ENCODE results near the gene SCMH1. TPM values are rescaled to one million over a fixed set of nuclear protein-coding genes. Genes with fewer than 3 reads are reported as not detected.

The SCMH1 gene
- total RNA-seq, 1 experiment from 2014 or later: 39.5 TPM

GRCh38 chr1:41086921-41087320 lies 155.2 kb downstream of the SCMH1 start:
- Histone ChIP-seq H3K36me3 (ENCODE audit: low read depth) (no peaks in the 10 kb centered on the region), H3K9me3 (ENCODE audit: insufficient read depth, low read depth) (no peaks in the 10 kb centered on the region), H3K27me3 (ENCODE audit: insufficient read depth, low read depth) (no peaks in the 10 kb centered on the region), H2AFZ (no peak overlapping the region), H3K4me1 (replicated peaks; ENCODE audit: insufficient read depth) (no peaks in the 10 kb centered on the region), H3K27ac (no peak overlapping the region), H3K9me2 (ENCODE audit: insufficient read depth) (no peaks in the 10 kb centered on the region), H3K4me2 (no peak overlapping the region), H3K79me2 (ENCODE audit: low read depth) (no peaks in the 10 kb centered on the region), H3F3A (ENCODE audit: insufficient read depth, low read depth) (no peaks in the 10 kb centered on the region), H3K4me3 (no peak overlapping the region), H4K20me1 (ENCODE audit: insufficient read depth) (no peaks in the 10 kb centered on the region)
- intact Hi-C loops (cut with micrococcal nuclease; ENCODE audit: unreplicated experiment): no loop called here
- DNase-seq: no peak
- no TSS peak for BruUV-seq (replicated peaks)
- CTCF ChIA-PET: no interaction called here
- POLR2A ChIA-PET (ENCODE audit: unreplicated experiment): no interaction called here
- TF ChIP-seq, protein P1, sequence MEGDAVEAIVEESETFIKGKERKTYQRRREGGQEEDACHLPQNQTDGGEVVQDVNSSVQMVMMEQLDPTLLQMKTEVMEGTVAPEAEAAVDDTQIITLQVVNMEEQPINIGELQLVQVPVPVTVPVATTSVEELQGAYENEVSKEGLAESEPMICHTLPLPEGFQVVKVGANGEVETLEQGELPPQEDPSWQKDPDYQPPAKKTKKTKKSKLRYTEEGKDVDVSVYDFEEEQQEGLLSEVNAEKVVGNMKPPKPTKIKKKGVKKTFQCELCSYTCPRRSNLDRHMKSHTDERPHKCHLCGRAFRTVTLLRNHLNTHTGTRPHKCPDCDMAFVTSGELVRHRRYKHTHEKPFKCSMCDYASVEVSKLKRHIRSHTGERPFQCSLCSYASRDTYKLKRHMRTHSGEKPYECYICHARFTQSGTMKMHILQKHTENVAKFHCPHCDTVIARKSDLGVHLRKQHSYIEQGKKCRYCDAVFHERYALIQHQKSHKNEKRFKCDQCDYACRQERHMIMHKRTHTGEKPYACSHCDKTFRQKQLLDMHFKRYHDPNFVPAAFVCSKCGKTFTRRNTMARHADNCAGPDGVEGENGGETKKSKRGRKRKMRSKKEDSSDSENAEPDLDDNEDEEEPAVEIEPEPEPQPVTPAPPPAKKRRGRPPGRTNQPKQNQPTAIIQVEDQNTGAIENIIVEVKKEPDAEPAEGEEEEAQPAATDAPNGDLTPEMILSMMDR (conservative IDR thresholded peaks at IDR 0.05): no peak
- TF ChIP-seq EZH2 (IDR thresholded peaks at IDR 0.05; ENCODE audit: low read depth): no peak

GRCh38 chr1:41078616-41079015 lies 163.5 kb downstream of the SCMH1 start:
- H3K4me2 ChIP-seq: no peak overlapping the region
- DNase-seq: no peak
- H3K9me2 ChIP-seq (ENCODE audit: insufficient read depth): no peaks in the 10 kb centered on the region
- no peak overlapping the region for H3K4me3 ChIP-seq
- ChIA-PET POLR2A (ENCODE audit: unreplicated experiment) (no interaction called here), CTCF (no interaction called here)
- H3K79me2 ChIP-seq (ENCODE audit: low read depth): no peaks in the 10 kb centered on the region
- 0 out of 2 replicates have a peak, but pooled peaks cover 5% of the 10 kb centered on the region for H3K9me3 ChIP-seq (ENCODE audit: insufficient read depth, low read depth)
- H4K20me1 ChIP-seq (ENCODE audit: insufficient read depth): no peaks in the 10 kb centered on the region
- no peaks in the 10 kb centered on the region for H3K27me3 ChIP-seq (ENCODE audit: insufficient read depth, low read depth)
- intact Hi-C loops (cut with micrococcal nuclease; ENCODE audit: unreplicated experiment): no loop called here
- no peaks in the 10 kb centered on the region for H3K4me1 ChIP-seq (replicated peaks; ENCODE audit: insufficient read depth)
- no TSS peak for BruUV-seq (replicated peaks)
- no peak overlapping the region for H2AFZ ChIP-seq
- no peaks in the 10 kb centered on the region for H3K36me3 ChIP-seq (ENCODE audit: low read depth)
- no peaks in the 10 kb centered on the region; the same call in 1 of the 2 replicates for H3F3A ChIP-seq (ENCODE audit: insufficient read depth, low read depth)
- no peak for TF ChIP-seq EZH2 (IDR thresholded peaks at IDR 0.05; ENCODE audit: low read depth)
- TF ChIP-seq, protein P1 (conservative IDR thresholded peaks at IDR 0.05): no peak
- H3K27ac ChIP-seq: no peak overlapping the region

- no peaks in the 10 kb centered on the region for H3K4me1 ChIP-seq (replicated peaks; ENCODE audit: insufficient read depth)
- H3K4me3 ChIP-seq: no peak overlapping the region
- H3K9me3 ChIP-seq (ENCODE audit: insufficient read depth, low read depth): 0 out of 2 replicates have a peak, but pooled peaks cover 5% of the 10 kb centered on the region
- no peak for DNase-seq
- no peaks in the 10 kb centered on the region for H3K27me3 ChIP-seq (ENCODE audit: insufficient read depth, low read depth)
- H2AFZ ChIP-seq: no peak overlapping the region
- POLR2A ChIA-PET (ENCODE audit: unreplicated experiment): no interaction called here
- no peaks in the 10 kb centered on the region; the same call in 1 of the 2 replicates for H3F3A ChIP-seq (ENCODE audit: insufficient read depth, low read depth)
- H3K36me3 ChIP-seq (ENCODE audit: low read depth): no peaks in the 10 kb centered on the region
- intact Hi-C loops (cut with micrococcal nuclease; ENCODE audit: unreplicated experiment): no loop called here
- no TSS peak for BruUV-seq (replicated peaks)
- no peak for TF ChIP-seq EZH2 (IDR thresholded peaks at IDR 0.05; ENCODE audit: low read depth)
- TF ChIP-seq, protein P1 (conservative IDR thresholded peaks at IDR 0.05): no peak
- H3K9me2 ChIP-seq (ENCODE audit: insufficient read depth): no peaks in the 10 kb centered on the region
- no peaks in the 10 kb centered on the region for H4K20me1 ChIP-seq (ENCODE audit: insufficient read depth)
- H3K27ac ChIP-seq: no peak overlapping the region
- CTCF ChIA-PET: no interaction called here
- no peaks in the 10 kb centered on the region for H3K79me2 ChIP-seq (ENCODE audit: low read depth)
- no peak overlapping the region for H3K4me2 ChIP-seq
Measured at GRCh38 chr1:41078193-41078592, 163.9 kb downstream of the SCMH1 start.
